Activated naive CD8-positive, alpha-beta T cell treated with anti-CD3 and anti-CD28 coated beads, Interleukin-2, amount 50 U/mL, for 16 hours (primary cell): ENCODE data around the gene PRKCA.

Source experiments
- DNase-seq: peaks from one replicate; pipeline ENCODE4 v3.0.0-alpha.2; 2020; ENCODE audit warnings: low read depth, low spot score

The PRKCA gene

GRCh38 chr17:66570447-66571195 lies 268.2 kb downstream of the PRKCA start:
- no peak for DNase-seq

DNA sequence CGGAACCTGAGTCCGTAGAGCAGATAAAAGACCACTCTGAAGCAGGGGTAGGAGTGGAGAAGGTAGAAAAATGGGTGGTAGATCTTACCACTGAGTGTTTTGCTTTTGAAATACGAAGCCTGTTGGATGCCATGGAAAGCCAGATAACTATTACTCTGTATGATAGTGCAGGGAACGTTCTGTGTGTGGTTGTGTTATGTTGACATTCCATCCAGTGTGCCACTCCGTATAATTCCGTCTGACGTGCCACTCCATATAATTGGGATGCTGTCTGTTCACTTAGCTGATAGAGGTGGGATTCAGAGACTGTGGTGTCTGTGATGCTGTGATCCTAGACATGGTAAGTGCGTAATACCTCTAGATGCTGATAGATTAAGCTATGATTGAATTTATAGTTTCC lies 269.3 kb downstream of the PRKCA start:
- DNase-seq: no peak

- no peak for DNase-seq
These were observed 270.7 kb downstream of the PRKCA start for GRCh38 chr17:66573078-66573477.

DNA sequence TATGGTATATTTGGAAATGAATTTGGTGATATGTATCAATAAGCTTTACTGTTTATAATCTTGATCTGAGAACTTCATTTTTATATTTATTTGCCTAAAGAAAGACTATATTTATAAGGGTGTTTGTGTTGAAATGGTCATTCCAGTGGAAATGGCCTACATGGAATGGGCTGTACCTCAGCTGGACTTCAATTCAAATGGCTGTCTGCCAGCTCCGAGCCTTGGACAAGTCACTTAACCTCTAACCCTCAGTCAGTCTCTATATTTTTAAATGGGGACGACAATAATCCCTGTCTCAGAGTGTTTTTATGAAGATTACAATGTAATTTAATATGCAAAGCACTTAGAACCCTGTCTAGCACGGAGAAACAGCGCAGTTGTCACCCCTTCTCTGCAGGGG lies 271.7 kb downstream of the PRKCA start:
- DNase-seq: no peak

DNA sequence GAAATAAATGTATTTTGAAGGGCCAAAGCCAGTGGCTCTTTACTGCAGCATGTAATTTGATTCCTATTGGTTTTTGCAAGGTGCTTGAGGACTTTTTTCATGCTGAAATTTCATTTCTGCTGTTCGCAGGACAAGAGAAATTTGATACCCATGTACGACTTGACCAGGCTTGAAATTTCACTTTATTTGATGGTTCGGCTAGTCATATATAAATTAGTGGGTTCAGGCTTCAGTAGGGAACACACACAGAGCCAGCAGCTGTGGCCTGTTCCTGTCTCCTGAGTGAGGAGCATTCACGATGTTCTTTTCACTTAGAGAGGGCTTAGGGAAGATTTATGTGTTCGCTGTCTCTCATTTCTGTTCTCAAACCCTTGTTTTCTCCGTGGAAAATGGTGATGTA lies 274.1 kb downstream of the PRKCA start:
- no peak for DNase-seq

GRCh38 chr17:66577041-66577440 lies 274.6 kb downstream of the PRKCA start:
- no peak for DNase-seq

GRCh38 chr17:66578781-66579489 lies 276.5 kb downstream of the PRKCA start:
- DNase-seq: no peak

- DNase-seq: no peak
These were observed 277.1 kb downstream of the PRKCA start for GRCh38 chr17:66579556-66579955.

DNA sequence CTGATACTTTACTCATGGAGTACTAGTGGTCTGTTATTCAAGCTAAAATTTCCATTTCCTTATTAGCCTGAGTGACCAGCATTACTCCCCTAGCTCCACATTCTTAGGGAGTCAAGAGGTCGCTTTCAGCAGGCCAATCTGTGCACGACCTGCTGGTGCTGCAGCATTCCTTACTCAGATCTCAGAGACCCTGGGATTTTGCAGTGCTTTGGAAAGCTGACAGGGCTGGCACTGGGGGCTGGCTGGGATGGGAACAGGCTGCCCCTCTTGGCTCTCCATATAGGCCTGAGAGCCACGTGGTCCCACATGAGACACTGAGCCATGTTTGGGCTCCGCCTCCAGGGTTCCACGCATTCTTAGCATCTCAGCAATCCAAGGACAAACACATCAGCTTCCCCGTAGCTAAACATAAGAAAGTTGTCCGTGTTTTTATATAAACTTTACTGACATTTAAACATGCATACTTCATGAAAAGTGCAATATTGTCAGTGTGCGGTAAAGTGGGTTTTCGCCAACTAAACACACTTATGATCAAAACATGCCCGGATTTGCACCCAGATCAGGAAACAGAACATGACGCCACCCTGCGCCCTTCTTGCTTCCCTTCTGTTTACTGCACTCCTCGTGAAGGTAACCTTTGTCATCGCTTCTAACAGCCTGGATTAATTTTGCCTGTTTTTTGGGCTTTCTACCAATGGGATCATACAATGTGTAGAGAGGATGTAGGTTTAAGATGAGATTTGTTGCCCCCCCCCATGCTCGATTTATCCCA lies 278.0 kb downstream of the PRKCA start:
- no peak for DNase-seq

DNA sequence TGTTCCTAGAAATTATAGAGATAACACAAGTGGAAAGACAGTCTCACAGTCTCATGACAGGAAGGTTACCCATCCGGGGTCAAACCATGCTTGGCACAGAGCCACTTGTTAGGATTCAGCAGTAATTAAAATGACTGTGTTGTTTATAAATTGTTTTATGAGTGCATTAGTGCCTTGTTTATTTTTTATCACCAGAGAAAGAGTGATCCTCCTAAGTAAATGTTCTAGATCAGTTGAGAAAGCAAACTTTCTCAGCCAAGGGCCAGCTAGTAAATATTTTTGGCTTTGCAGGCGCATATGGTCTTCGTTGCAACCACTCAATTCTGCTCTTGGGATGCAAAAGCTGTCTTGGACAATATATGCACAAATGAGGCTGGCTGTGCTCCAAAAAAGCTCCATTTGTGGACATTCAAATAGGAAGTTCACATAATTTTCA lies 278.6 kb downstream of the PRKCA start:
- no peak for DNase-seq

GRCh38 chr17:66582373-66583111 lies 280.1 kb downstream of the PRKCA start:
- DNase-seq: no peak

- DNase-seq: no peak
These were observed 280.8 kb downstream of the PRKCA start for GRCh38 chr17:66583112-66583748.

DNA sequence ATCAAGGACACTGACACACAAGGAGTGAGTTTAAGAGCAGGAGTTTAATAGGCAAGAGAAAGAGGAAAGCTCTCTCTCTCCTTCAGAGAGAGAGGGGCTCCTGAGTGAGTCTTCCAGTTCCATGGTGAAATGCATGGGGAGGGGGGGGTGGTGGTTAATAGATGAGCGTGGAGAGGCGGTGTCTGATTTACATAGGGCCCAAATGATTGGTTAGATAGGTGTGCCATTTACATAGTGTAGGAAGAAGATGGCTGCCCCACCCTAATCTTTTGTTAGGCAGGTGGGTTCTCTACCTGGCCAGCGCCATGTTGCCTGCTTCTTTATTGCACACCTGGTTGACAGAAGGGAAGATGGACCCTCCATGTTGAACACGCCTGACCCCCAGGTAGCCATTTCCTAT lies 282.5 kb downstream of the PRKCA start:
- DNase-seq: no peak

DNA sequence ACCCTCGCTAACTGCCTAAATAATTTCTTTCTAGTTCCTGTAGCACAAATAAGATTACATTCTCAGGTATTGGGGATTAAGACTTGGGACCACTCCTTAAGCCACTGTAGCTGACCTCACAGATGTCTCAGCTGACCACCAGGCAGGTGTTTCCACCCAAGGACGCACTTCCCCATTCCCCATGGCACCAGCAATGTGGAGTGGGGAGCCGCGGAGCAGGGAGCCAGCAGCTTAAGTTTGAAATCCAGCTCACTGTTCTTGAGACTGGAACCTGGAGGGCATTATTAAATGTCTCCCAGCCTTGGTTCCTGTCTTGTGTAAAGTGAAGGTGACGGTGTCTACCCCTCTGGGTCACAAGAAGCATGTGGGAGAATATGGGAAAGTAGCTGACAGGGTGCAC lies 283.1 kb downstream of the PRKCA start:
- no peak for DNase-seq

DNA sequence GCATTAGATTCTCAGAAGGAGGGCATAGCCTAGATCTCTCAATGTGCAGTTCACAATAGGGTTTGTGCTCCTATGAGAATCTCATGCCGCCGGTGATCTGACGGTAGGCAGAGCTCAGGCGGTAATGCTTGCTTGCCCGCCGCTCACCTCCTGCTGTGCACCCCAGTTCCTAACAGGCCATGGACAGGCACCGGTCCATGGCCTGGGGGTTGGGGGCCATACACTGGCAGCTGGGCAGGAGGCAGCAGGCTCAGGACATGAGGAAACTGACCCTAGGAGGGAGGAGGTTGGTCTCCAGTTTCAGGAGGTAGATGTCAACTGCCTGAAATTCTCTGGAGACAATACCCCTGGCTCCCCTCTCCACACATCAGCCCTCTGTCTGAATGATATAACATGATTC lies 287.5 kb downstream of the PRKCA start:
- no peak for DNase-seq

GRCh38 chr17:66593116-66593515 lies 290.7 kb downstream of the PRKCA start:
- no peak for DNase-seq

- no peak for DNase-seq
These were observed 293.5 kb downstream of the PRKCA start for GRCh38 chr17:66595893-66596292.

DNA sequence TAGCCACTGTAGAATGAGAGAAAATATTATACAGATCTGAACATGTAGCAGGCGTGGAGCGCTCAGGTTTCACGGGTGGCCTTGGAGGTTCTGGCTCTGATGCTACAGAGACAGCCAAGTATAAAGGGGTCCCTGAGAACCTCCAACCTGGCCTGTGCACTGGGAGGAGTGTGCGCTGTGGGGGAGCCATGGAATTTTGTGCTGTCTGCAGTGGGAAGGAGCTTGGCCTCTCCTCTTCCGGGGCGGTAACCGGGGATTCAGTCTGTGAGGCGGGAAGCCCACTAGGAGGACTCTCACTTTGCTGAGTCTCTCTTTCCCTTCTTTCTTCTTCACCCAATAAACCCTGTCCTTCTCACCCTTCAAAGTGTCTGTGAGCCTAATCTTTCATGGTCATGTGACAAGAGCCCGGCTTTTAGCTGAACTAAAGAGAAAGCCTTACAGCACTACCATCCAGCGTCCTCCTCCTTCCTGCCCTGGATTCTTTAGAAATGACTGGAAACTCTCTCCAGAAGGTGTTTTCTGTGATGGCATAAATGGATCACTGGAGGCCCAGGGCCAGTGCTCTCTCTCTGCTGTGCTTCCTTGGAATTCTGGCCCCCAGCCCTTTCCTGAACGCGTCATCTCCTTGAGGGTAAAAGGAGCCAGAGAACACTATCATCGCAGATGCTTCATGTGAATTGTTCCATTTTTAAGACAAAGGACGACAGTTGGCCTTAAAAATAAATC lies 300.4 kb downstream of the PRKCA start:
- no peak for DNase-seq

GRCh38 chr17:66604376-66604775 lies 302.0 kb downstream of the PRKCA start:
- DNase-seq: no peak

GRCh38 chr17:66605541-66605940 lies 303.1 kb downstream of the PRKCA start:
- DNase-seq: no peak
